Measurements from ENCODE around the gene PPM1N. TPM values are rescaled to one million over a fixed set of nuclear protein-coding genes. Genes with fewer than 3 reads are reported as not detected.
A peak's percentile ranks its signal among the peaks of the same experiment; 100 is the strongest.

Gene PPM1N
- total RNA-seq, 1 donor from 2014 or later = 0.75 TPM

DNA sequence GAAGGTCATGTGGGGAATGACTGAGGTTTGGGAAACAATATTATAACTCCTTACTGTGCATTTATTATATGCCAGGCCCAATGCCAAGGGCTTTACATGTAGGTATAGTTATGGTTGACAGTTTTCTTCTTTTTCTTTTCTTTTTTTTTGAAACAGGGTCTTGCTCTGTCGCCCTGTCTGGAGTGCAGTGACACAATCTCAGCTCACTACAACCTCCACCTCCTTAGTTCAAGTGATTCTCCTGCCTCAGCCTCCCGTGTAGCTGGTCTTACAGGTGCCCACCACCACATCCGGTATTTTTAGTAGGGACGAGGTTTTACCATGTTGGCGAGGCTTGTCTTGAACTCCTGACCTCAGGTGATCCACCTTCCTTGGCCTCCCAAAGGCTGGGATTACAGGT lies 15.2 kb upstream of the PPM1N start:
- ATAC-seq (ENCODE audit: poor library complexity) (no peak), DNase-seq (no peak)
- intact Hi-C loops (cut with DNase I) = no loop called here

DNA sequence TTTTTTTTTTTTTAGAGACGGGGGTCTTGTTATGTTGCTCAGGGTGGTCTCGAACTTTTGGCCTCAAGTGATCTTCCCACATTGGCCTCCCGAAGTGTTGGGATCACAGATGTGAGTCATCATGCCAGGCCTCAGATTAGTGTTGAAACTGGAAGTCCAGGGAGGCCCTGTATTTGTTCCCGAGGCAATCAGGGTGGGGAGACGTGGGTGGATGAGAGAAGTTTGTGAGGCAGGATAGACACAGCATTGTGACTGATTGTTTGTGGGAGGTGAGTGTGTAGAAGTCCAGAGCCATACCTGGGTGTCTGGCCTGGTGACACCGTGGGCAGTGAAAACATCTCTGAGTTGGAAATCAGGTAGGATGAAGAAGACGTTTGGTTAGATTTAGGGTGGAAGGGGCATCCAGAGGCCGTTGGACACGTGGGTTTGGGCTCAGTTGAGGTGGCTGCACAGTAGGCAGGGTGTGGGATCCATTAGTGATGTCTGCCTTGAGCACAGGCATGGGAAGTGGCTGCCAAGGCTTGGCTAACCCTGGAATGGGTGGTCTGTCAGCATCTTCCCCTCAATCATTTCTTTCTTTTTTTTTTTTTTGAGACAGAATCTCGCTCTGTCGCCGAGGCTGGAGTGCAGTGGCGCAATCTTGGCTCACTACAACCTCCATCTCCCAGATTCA lies 13.8 kb upstream of the PPM1N start:
- intact Hi-C loops (cut with DNase I) = no loop called here
- ATAC-seq (ENCODE audit: poor library complexity) = no peak
- no peak for DNase-seq

GRCh38 chr19:45485305-45486077 lies 12.8 kb upstream of the PPM1N start:
- intact Hi-C loops (cut with DNase I) = no loop called here
- ATAC-seq (ENCODE audit: poor library complexity) = peak; percentile 99
- peak; percentile 100 for DNase-seq

GRCh38 chr19:45488708-45489107 lies 9.5 kb upstream of the PPM1N start:
- ATAC-seq (ENCODE audit: poor library complexity) = no peak
- DNase-seq = no peak
- intact Hi-C loops (cut with DNase I) = no loop called here

DNA sequence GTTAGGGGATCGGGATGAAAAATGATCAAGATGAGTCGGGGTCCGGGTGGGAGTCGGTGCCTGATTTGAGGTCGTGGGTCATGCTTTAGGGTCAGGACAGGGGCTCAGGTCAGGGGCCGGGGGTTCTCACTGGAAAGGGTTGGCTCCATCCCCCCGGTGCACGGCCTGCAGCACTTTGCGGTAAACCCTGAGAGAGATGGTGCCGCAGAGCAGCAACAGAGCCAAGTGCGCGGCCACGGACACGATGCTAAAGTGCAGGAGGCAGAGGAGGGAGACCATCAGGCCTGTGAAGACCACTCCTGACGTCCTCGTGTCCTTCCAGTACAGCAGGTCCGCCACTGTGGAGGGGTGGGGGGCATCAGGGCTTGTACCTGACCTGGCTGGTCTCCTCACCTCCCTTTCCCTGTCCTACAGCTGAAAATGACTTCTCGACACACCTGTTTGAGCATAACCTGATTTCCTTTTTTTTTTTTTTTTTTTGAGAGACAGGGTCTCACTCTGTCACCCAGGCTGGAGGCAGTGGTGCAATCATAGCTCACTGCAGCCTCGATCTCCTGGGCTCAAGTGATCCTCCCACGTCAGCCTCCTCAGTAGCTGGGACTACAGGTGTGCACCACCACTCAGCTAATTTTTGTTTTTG lies 8.9 kb upstream of the PPM1N start:
- ATAC-seq (ENCODE audit: poor library complexity) (no peak), DNase-seq (no peak)
- intact Hi-C loops (cut with DNase I) = no loop called here

DNA sequence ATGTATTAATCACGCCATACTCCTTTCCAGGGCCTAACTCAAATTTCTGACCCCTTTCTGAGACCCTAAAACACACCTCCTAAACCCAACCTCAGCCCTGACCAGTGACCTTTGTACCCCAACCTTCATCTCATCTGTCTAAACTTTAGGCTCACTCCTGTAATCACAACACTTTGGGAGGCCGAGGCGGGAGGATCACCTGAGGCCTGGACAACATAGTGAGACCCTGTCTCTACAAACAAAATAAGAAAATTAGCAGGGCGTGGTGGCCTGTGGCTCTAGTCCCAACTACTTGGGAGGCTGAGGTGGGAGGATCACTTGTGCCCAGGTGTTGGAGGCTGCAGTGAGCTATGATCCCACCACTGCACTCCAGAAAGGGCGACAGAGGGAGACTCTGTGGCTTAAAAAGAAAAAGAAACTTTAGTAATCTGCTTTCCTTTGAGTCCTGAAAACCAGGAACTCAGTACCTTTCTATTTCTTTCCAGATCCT lies 6.1 kb upstream of the PPM1N start:
- ATAC-seq (ENCODE audit: poor library complexity) = no peak
- no peak for DNase-seq
- intact Hi-C loops (cut with DNase I) = no loop called here

GRCh38 chr19:45492627-45493470 lies 5.4 kb upstream of the PPM1N start:
- intact Hi-C loops (cut with DNase I) = no loop called here
- DNase-seq (peak; percentile 73), ATAC-seq (ENCODE audit: poor library complexity) (peak; percentile 80)

DNA sequence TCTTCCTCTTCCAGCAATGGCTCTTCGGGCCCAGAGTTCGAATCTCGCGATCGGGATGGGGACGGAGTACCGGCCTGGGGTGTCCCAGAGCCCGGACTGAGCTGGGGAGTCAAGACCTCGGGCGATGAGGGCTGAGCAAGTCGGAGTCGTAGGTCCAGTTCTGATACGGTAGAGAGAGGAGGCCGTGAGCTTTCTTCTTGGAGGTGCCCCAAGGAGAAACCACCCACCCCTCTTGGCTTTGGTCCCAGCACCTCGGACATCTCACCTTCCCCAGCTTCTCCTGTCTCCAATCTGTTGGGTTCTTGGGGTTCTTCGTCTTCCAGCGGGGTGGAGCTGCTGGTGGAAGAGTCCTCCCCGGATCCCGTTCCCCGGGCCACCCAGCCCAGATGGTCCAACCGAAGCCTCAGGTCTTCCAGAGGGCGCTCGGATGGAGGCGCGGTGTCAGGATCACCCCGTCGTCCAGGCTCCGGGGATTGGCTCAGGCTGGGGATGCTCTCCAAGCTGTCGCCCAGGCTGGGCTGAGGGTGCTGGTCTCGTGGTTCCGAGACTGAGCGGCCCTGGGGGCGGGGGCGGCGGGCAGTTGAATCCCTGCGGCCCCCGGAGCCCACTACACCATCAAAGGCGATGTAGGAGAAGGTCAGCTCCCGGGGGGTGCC lies 3.9 kb upstream of the PPM1N start:
- DNase-seq = no peak
- no peak for ATAC-seq (ENCODE audit: poor library complexity)
- intact Hi-C loops (cut with DNase I) = no loop called here

DNA sequence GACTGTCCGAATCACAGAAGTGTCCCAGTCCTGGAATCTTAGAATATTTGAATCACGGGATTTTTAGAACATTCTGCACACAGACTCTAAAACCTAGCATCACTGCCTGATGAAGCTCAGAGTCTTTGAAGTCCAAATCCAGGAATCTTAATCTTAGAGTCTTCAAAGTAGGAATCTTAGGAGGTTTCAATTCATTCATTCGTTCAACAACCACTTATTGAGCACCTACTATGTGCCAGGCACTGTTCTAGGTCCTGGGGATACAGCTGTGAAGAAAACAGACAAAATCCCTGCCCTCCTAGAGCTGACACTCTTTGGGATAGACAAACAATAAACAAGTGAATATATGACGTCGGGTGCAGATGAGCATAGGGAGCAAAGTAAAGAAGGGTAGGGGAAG lies 3.1 kb upstream of the PPM1N start:
- intact Hi-C loops (cut with DNase I) = no loop called here
- ATAC-seq (ENCODE audit: poor library complexity) (no peak), DNase-seq (no peak)

GRCh38 chr19:45496349-45496953 lies 1.8 kb upstream of the PPM1N start:
- ATAC-seq (ENCODE audit: poor library complexity) = peak; percentile 23
- DNase-seq = peak; percentile 70
- intact Hi-C loops (cut with DNase I) = no loop called here

DNA sequence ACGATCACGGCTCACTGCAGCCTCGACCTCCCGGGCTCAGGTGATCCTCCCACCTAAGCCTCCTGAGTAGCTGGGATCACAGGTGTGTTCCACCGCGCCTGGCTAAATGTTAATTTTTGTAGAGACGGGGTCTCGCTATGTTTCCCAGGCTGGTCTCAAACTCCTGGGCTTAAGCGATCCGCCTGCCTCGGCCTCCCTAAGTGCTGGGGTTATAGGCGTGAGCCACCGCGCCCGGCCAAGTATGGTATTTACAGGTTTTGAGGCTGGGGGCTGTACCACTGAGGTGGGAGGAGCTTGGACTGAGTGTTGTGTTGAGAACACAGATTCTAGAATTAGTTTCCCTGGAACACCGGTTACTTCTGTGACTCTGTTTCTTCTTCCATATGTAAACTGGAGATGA lies 452 bp upstream of the PPM1N start:
- DNase-seq = no peak
- no peak for ATAC-seq (ENCODE audit: poor library complexity)
- intact Hi-C loops (cut with DNase I) = no loop called here

DNA sequence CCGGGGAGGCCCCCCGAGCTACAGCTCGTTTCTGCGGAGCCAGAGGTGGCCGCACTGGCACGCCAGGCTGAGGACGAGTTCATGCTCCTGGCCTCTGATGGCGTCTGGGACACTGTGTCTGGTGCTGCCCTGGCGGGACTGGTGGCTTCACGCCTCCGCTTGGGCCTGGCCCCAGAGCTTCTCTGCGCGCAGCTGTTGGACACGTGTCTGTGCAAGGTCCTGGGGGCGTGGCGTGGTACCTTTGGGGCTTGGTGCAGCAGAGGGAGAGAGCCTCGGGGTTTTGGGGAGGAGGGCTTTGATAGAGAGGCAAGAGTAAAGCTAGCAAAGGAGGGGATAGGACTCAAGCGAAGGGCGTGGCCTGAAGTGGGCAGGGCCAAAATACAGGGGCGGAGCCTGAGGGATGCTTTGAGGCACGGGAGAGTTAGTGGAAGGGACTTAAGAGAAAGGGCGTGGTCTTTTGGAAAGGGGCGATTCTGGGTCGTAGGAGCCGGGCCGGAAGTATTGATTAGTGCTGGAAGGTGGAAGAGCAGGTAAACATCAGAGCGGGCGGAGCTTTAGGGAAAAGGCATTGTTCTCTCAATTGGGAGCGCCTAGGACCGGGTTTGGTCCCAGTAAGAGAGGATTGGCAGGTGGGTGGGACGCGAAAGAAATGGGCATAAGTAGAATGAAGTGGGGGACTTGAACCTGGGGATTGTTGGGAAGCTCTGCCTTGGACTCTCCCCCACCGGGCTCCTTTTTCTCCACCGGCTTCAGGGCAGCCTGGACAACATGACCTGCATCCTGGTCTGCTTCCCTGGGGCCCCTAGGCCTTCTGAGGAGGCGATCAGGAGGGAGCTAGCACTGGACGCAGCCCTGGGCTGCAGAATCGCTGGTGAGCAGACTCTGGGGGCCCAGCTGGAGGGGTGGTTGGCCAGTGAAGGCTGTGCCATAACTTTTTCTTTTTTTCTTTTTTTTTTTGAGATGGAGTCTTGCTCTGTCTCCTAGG lies 1.2 kb downstream of the PPM1N start:
- peak; percentile 62 for DNase-seq
- intact Hi-C loops (cut with DNase I) = no loop called here

GRCh38 chr19:45500918-45501729 lies 2.9 kb downstream of the PPM1N start:
- intact Hi-C loops (cut with DNase I) = no loop called here
- no peak for DNase-seq
- ATAC-seq (ENCODE audit: poor library complexity) = no peak

More for the DNA sequence above, 1.2 kb downstream of the PPM1N start:
- no peak for ATAC-seq (ENCODE audit: poor library complexity)

DNA sequence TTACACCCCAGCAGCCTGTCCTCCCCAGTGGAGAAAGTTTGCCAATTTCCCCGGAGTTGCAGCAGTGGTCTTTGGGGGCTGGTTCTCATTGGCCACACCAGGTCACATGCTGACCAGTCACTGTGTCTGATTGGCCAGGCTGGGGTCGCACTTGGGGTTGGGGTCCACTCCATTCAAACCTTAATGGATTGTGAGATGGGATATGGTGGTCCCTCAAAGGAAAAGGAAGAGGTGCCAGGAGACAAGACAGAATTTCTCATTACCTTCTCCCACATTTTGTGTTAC lies 3.4 kb downstream of the PPM1N start:
- no peak for ATAC-seq (ENCODE audit: poor library complexity)

GRCh38 chr19:45502111-45502510 lies 3.9 kb downstream of the PPM1N start:
- no peak for ATAC-seq (ENCODE audit: poor library complexity)
- intact Hi-C loops (cut with DNase I) = no loop called here
- no peak for DNase-seq

More for the DNA sequence above, 3.4 kb downstream of the PPM1N start:
- DNase-seq = no peak
- intact Hi-C loops (cut with DNase I) = no loop called here

GRCh38 chr19:45503909-45504308 lies 5.7 kb downstream of the PPM1N start:
- no peak for DNase-seq
- ATAC-seq (ENCODE audit: poor library complexity) = no peak
- intact Hi-C loops (cut with DNase I) = no loop called here
